ENCODE measurements around the gene CCDC73.

- TF ChIP-seq CTCF (conservative IDR thresholded peaks at IDR 0.05; ENCODE audit: low read depth, low read length): no peak
- TF ChIP-seq RAD21 (IDR thresholded peaks at IDR 0.05; ENCODE audit: low read length): no peak
- no peak for TF ChIP-seq POLR2A (IDR thresholded peaks at IDR 0.05; ENCODE audit: low read depth, low read length)
- TF ChIP-seq RFX5 (IDR thresholded peaks at IDR 0.05; ENCODE audit: low read depth, low read length): no peak
- TF ChIP-seq USF2 (IDR thresholded peaks at IDR 0.05; ENCODE audit: low read depth, low read length): no peak
- TF ChIP-seq NFE2L2 (IDR thresholded peaks at IDR 0.05; ENCODE audit: low read depth, low read length): no peak
Observed at GRCh38 chr11:32574421-32574820, 220.0 kb downstream of the CCDC73 start.
